HEK293 (cell line): ENCODE measurements around the gene ALDH4A1.
A peak's percentile ranks its signal among the peaks of the same experiment; 100 is the strongest.

Experiments
- CTCF ChIA-PET: fragments of 350-600 bp; formaldehyde crosslinking; extraction: SDS; loops from one replicate; lab custom pipeline; 2021; ENCODE audit warnings: antibody characterized with exemption; lab: Yijun Ruan, JAX
- POLR2A ChIA-PET: fragments of 300-600 bp; formaldehyde crosslinking; extraction: SDS; loops from one replicate; lab custom pipeline; 2020; ENCODE audit warnings: antibody characterized with exemption, inconsistent platforms; lab: Yijun Ruan, JAX
- H3K27ac ChIP-seq: fragments of 200-500 bp; sonication (Bioruptor generic); 2 replicates; pipeline ENCODE4 v1.5.1; 2014; ENCODE audit warnings: low read depth, low read length, control low read depth, inconsistent platforms; ENCODE audit errors: extremely low read depth
- H3K36me3 ChIP-seq, 2 experiments: fragments of 200-500 bp in 1 of 2; sonication (Bioruptor generic) in 1 of 2; 1 replicate in 1 of 2; 2 replicates in 1 of 2; pipeline ENCODE4 v1.5.1; 2014 to 2017; ENCODE audit warnings: inconsistent platforms in 2 of 2, low read length in 2 of 2; ENCODE audit not compliant: control insufficient read depth in 2 of 2, insufficient read depth in 1 of 2
- H3K4me1 ChIP-seq: fragments of 200-500 bp; sonication (Bioruptor generic); 2 replicates; pipeline ENCODE4 v1.5.1; 2014; ENCODE audit warnings: mild to moderate bottlenecking, low read length, inconsistent platforms; ENCODE audit not compliant: control insufficient read depth, insufficient read depth
- H3K4me3 ChIP-seq: 2 replicates; pipeline ENCODE4 v1.5.1; 2011; ENCODE audit warnings: low read depth, mild to moderate bottlenecking, control low read depth, low read length, moderate library complexity
- H3K9me3 ChIP-seq: fragments of 200-500 bp; sonication (Bioruptor generic); 2 replicates; pipeline ENCODE4 v1.5.1; 2014; ENCODE audit warnings: low read depth, low read length, inconsistent platforms; ENCODE audit not compliant: control insufficient read depth, insufficient read depth
- GLI4 ChIP-seq: fragments of 450-650 bp; formaldehyde crosslinking; IDR thresholded peaks from 2 replicates; pipeline ENCODE4 v1.5.1; 2016; ENCODE audit warnings: missing biosample characterization, missing genetic modification characterization
- SALL2 ChIP-seq: fragments of 450-650 bp; formaldehyde crosslinking; IDR thresholded peaks from 2 replicates; pipeline ENCODE4 v1.5.0; 2017; ENCODE audit warnings: missing biosample characterization, mild to moderate bottlenecking, missing genetic modification characterization, borderline replicate concordance
- ZFP37 ChIP-seq: fragments of 450-650 bp; formaldehyde crosslinking; IDR thresholded peaks from 2 replicates; pipeline ENCODE4 v1.5.1; 2016; ENCODE audit warnings: missing biosample characterization, missing genetic modification characterization
- ZNF10 ChIP-seq: fragments of 450-650 bp; formaldehyde crosslinking; IDR thresholded peaks from 2 replicates; pipeline ENCODE4 v1.5.1; 2017; ENCODE audit warnings: missing biosample characterization, missing genetic modification characterization
- ZNF2 ChIP-seq: fragments of 450-650 bp; formaldehyde crosslinking; IDR thresholded peaks from 2 replicates; pipeline ENCODE4 v1.5.1; 2016; ENCODE audit warnings: missing biosample characterization, missing genetic modification characterization
- ZNF335 ChIP-seq: fragments of 450-650 bp; formaldehyde crosslinking; conservative IDR thresholded peaks from 2 replicates; pipeline ENCODE4 v1.5.1; 2016; ENCODE audit warnings: missing biosample characterization, missing genetic modification characterization
- ZNF350 ChIP-seq: fragments of 450-650 bp; formaldehyde crosslinking; IDR thresholded peaks from 2 replicates; pipeline ENCODE4 v1.5.0; 2017; ENCODE audit warnings: missing biosample characterization, mild to moderate bottlenecking, missing genetic modification characterization
- ZNF398 ChIP-seq: fragments of 450-650 bp; formaldehyde crosslinking; IDR thresholded peaks from 2 replicates; pipeline ENCODE4 v1.5.1; 2017; ENCODE audit warnings: missing biosample characterization, missing genetic modification characterization
- ZNF404 ChIP-seq: fragments of 450-650 bp; formaldehyde crosslinking; IDR thresholded peaks from 2 replicates; pipeline ENCODE4 v1.5.1; 2017; ENCODE audit warnings: missing biosample characterization, missing genetic modification characterization
- ZNF426 ChIP-seq: fragments of 450-650 bp; formaldehyde crosslinking; IDR thresholded peaks from 2 replicates; pipeline ENCODE4 v1.5.1; 2017; ENCODE audit warnings: missing biosample characterization, missing genetic modification characterization, mild to moderate bottlenecking, inconsistent platforms, moderate library complexity
- ZNF560 ChIP-seq: fragments of 450-650 bp; formaldehyde crosslinking; IDR thresholded peaks from 2 replicates; pipeline ENCODE4 v1.5.1; 2017; ENCODE audit warnings: missing biosample characterization, missing genetic modification characterization, borderline replicate concordance
- ZNF629 ChIP-seq: fragments of 450-650 bp; formaldehyde crosslinking; IDR thresholded peaks from 2 replicates; pipeline ENCODE4 v1.5.1; 2017; ENCODE audit warnings: missing biosample characterization, missing genetic modification characterization
- ZNF654 ChIP-seq: fragments of 450-650 bp; formaldehyde crosslinking; IDR thresholded peaks from 2 replicates; pipeline ENCODE4 v1.5.1; 2016; ENCODE audit warnings: low read depth, missing biosample characterization, missing genetic modification characterization
- ZNF791 ChIP-seq: fragments of 450-650 bp; formaldehyde crosslinking; IDR thresholded peaks from 2 replicates; pipeline ENCODE4 v1.5.1; 2016; ENCODE audit warnings: missing biosample characterization, missing genetic modification characterization
- TF ChIP-seq, protein P1 (sequence below): fragments of 450-650 bp; formaldehyde crosslinking; IDR thresholded peaks from 2 replicates; pipeline ENCODE4 v1.5.1; 2016; ENCODE audit warnings: missing biosample characterization, missing genetic modification characterization
- TF ChIP-seq, protein P2 (sequence below): fragments of 450-650 bp; formaldehyde crosslinking; IDR thresholded peaks from 2 replicates; pipeline ENCODE4 v1.5.1; 2016; ENCODE audit warnings: missing biosample characterization, missing genetic modification characterization
- TF ChIP-seq, protein P3 (sequence below): fragments of 450-650 bp; formaldehyde crosslinking; conservative IDR thresholded peaks from 2 replicates; pipeline ENCODE4 v1.5.1; 2016; ENCODE audit warnings: low read depth, missing biosample characterization, missing genetic modification characterization

ALDH4A1 gene

DNA sequence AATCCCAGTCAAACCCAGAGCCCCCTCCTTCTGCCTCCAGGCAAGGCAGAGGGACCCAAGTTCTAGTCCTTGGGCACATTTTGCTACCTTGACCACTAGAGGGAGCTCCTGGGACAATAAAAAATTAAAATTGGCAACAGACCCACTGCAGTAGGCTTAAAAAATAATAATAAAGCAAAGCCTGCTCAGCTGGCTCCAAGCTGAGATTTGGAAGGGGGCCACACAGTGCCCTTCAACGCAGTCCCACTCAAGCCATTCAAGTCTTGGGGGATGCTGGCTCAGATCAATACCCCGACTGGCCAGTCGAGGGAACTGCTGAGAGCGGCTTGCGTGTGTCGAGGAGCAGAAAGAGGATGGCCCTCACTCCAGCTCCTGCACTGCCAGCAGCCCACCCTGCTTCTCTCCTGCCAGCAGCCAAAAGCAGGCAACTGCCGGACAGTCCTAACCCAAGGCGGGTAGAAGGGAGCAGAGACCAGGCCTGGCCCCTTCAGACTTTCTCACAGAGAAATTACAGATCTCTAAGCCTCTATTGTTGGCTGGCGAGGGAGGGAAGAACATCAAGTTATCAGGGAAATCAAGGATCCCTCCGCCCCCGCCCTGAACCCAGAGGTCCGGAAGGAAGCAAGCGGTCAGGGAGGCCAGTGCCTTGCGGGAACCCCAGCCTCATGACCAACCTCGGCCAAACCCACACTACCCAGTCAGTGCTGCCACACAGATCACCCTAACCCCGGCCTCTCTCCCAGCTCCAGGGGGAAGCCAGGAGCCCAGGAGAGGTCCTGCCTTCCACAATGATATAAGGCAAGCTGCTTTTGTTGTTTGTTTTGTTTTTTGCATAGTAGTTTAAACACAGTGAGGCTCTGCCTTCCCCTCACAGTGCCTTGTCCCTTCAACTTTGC, 4.9 kb upstream of the ALDH4A1 start:
- ChIA-PET CTCF (interaction anchor here (0.6 to 4.5 kb wide), 48 partner anchors 9 to 310 kb away, joined by 3 to 34 read pairs (median 4); no protein-coding TSS in a partner anchor), POLR2A (interaction anchor here (0.9 to 1.1 kb wide), 2 partner anchors 41 to 103 kb away, joined by 3 to 5 read pairs; no protein-coding TSS in a partner anchor)
- Histone ChIP-seq H3K36me3 (peaks cover 0 to 44% of the 10 kb centered on the region in 2 experiments; a peak in 1 of 3 replicates), H3K9me3 (no peaks in the 10 kb centered on the region), H3K4me3 (no peak overlapping the region), H3K27ac (no peak overlapping the region), H3K4me1 (0 out of 2 replicates have a peak, but pooled peaks cover 3% of the 10 kb centered on the region)
- TF ChIP-seq ZNF654 (peak; percentile 59), ZNF426 (tag by site-specific recombination) (no peak)
- TF ChIP-seq, protein P1, sequence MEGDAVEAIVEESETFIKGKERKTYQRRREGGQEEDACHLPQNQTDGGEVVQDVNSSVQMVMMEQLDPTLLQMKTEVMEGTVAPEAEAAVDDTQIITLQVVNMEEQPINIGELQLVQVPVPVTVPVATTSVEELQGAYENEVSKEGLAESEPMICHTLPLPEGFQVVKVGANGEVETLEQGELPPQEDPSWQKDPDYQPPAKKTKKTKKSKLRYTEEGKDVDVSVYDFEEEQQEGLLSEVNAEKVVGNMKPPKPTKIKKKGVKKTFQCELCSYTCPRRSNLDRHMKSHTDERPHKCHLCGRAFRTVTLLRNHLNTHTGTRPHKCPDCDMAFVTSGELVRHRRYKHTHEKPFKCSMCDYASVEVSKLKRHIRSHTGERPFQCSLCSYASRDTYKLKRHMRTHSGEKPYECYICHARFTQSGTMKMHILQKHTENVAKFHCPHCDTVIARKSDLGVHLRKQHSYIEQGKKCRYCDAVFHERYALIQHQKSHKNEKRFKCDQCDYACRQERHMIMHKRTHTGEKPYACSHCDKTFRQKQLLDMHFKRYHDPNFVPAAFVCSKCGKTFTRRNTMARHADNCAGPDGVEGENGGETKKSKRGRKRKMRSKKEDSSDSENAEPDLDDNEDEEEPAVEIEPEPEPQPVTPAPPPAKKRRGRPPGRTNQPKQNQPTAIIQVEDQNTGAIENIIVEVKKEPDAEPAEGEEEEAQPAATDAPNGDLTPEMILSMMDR (tag by site-specific recombination), result peak; percentile 87

- TF ChIP-seq ZNF2 (tag by site-specific recombination) (0 out of 2 replicates have a peak, but pooled peaks have one; percentile 1), ZNF10 (peak; percentile 52; the same call in 1 of the 2 replicates), ZNF791 (tag by site-specific recombination) (no peak), ZNF560 (no peak)
- POLR2A ChIA-PET, result interaction anchor here (1.0 to 1.5 kb wide), 11 partner anchors 10 to 211 kb away, joined by 3 to 9 read pairs (median 4); partner anchors contain the start of gene IFFO2
- Histone ChIP-seq H3K27ac (peak overlapping the region; percentile 70; the same call in 1 of the 2 replicates), H3K9me3 (no peaks in the 10 kb centered on the region), H3K4me3 (peak overlapping the region; percentile 58), H3K36me3 (peaks cover 0 to 8% of the 10 kb centered on the region in 2 experiments; a peak in 1 of 3 replicates), H3K4me1 (0 out of 2 replicates have a peak, but pooled peaks cover 3% of the 10 kb centered on the region)
- CTCF ChIA-PET, result interaction anchor here (0.7 to 1.7 kb wide), 10 partner anchors 9 to 306 kb away, joined by 3 to 24 read pairs (median 4); no protein-coding TSS in a partner anchor
Observed at GRCh38 chr1:18903291-18903756, 969 bp upstream of the ALDH4A1 start.

DNA sequence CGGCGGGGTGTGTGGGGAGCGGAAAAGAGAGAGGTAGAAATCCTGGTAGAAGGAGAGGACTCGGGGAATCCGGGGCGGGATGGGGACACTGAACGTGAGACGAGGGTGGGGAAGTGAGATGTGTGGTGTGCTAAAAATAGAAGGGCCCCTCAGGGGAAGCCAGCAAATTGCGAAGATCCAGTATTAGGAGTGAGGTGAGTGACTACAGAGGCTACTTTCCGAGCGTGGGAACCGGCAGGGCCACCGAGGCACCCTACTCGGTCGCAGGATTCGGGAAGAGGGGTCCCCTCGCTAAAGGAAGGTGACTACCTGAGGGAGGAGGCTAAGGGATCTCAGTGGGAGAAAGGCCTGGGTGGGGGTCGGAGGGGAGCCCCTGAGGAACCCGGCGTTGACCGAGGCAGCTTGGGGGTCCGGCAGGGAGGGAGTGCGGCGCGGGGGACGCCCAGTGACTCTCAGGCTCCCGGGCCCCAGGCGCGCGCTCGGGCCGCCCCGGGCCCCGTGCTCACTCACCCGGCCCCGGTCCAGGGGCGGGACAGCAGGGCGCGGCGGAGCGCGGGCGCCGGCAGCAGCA, 318 bp downstream of the ALDH4A1 start:
- ChIA-PET POLR2A (interaction anchor here (0.6 to 1.5 kb wide), 14 partner anchors 11 to 880 kb away, joined by 3 to 9 read pairs (median 4); partner anchors contain the start of gene IFFO2), CTCF (interaction anchor here (0.7 to 1.7 kb wide), 7 partner anchors 11 to 198 kb away, joined by 3 to 24 read pairs (median 5); no protein-coding TSS in a partner anchor)
- H3K4me3 ChIP-seq, result peak overlapping the region; percentile 58
- peak overlapping the region; percentile 70 for H3K27ac ChIP-seq
- H3K36me3 ChIP-seq, result peaks cover 0 to 4% of the 10 kb centered on the region in 2 experiments; a peak in 1 of 3 replicates
- H3K4me1 ChIP-seq, result 0 out of 2 replicates have a peak, but pooled peaks cover 3% of the 10 kb centered on the region
- no peaks in the 10 kb centered on the region for H3K9me3 ChIP-seq
- TF ChIP-seq GLI4 (tag by site-specific recombination) (no peak), ZNF629 (no peak), ZFP37 (no peak), SALL2 (tag by site-specific recombination) (no peak), ZNF404 (tag by site-specific recombination) (no peak), ZNF335 (tag by site-specific recombination) (peak; percentile 99), ZNF350 (no peak), ZNF398 (peak; percentile 37; the same call in 1 of the 2 replicates)
- TF ChIP-seq, protein P2, sequence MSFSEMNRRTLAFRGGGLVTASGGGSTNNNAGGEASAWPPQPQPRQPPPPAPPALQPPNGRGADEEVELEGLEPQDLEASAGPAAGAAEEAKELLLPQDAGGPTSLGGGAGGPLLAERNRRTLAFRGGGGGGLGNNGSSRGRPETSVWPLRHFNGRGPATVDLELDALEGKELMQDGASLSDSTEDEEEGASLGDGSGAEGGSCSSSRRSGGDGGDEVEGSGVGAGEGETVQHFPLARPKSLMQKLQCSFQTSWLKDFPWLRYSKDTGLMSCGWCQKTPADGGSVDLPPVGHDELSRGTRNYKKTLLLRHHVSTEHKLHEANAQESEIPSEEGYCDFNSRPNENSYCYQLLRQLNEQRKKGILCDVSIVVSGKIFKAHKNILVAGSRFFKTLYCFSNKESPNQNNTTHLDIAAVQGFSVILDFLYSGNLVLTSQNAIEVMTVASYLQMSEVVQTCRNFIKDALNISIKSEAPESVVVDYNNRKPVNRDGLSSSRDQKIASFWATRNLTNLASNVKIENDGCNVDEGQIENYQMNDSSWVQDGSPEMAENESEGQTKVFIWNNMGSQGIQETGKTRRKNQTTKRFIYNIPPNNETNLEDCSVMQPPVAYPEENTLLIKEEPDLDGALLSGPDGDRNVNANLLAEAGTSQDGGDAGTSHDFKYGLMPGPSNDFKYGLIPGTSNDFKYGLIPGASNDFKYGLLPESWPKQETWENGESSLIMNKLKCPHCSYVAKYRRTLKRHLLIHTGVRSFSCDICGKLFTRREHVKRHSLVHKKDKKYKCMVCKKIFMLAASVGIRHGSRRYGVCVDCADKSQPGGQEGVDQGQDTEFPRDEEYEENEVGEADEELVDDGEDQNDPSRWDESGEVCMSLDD (tag by site-specific recombination), result 0 out of 2 replicates have a peak, but pooled peaks have one; percentile 23
- TF ChIP-seq, protein P3, sequence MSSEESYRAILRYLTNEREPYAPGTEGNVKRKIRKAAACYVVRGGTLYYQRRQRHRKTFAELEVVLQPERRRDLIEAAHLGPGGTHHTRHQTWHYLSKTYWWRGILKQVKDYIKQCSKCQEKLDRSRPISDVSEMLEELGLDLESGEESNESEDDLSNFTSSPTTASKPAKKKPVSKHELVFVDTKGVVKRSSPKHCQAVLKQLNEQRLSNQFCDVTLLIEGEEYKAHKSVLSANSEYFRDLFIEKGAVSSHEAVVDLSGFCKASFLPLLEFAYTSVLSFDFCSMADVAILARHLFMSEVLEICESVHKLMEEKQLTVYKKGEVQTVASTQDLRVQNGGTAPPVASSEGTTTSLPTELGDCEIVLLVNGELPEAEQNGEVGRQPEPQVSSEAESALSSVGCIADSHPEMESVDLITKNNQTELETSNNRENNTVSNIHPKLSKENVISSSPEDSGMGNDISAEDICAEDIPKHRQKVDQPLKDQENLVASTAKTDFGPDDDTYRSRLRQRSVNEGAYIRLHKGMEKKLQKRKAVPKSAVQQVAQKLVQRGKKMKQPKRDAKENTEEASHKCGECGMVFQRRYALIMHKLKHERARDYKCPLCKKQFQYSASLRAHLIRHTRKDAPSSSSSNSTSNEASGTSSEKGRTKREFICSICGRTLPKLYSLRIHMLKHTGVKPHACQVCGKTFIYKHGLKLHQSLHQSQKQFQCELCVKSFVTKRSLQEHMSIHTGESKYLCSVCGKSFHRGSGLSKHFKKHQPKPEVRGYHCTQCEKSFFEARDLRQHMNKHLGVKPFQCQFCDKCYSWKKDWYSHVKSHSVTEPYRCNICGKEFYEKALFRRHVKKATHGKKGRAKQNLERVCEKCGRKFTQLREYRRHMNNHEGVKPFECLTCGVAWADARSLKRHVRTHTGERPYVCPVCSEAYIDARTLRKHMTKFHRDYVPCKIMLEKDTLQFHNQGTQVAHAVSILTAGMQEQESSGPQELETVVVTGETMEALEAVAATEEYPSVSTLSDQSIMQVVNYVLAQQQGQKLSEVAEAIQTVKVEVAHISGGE (tag by site-specific recombination), result no peak
